Prostate gland (tissue), 2 donors: ENCODE results near the gene KCNQ1. TPM values are rescaled to one million over a fixed set of nuclear protein-coding genes. Genes with fewer than 3 reads are reported as not detected.

Experiments used
- DNase-seq: peaks from one replicate; pipeline ENCODE4 v3.0.0-alpha.2; 2019; ENCODE audit warnings: low spot score
- H3K27ac ChIP-seq, 2 donors: fragments of 200-600 bp; sonication (generic); 2 replicates each; pipeline ENCODE4 v1.5.1; 2017 to 2019
- H3K27me3 ChIP-seq: fragments of 200-600 bp; sonication (generic); replicated peaks from 2 replicates; pipeline ENCODE4 v1.5.1; 2019; ENCODE audit not compliant: insufficient read depth
- H3K36me3 ChIP-seq, 2 donors: fragments of 200-600 bp; sonication (generic); 1 replicate in 1 of 2; 2 replicates in 1 of 2; pipeline versions ENCODE4 v1.5.1 to v1.8.1; 2017 to 2019
- H3K4me1 ChIP-seq: fragments of 200-600 bp; sonication (generic); replicated peaks from 2 replicates; pipeline ENCODE4 v1.5.1; 2019
- H3K4me3 ChIP-seq, 2 donors: fragments of 200-600 bp; sonication (generic); 2 replicates each; pipeline ENCODE4 v1.5.1; 2017 to 2019
- H3K9me3 ChIP-seq: fragments of 200-600 bp; sonication (generic); 2 replicates; pipeline ENCODE4 v1.5.1; 2017
- CTCF ChIP-seq, 4 experiments: fragments of 200-600 bp in 2 of 4; fragments of 450-650 bp in 2 of 4; sonication (generic) in 2 of 4; IDR thresholded peaks; 1 replicate in 3 of 4; 2 replicates in 1 of 4; pipeline ENCODE4 v1.5.1; 2016 to 2019; ENCODE audit warnings: antibody characterized with exemption in 4 of 4, mild to moderate bottlenecking in 2 of 4, moderate library complexity in 2 of 4
- POLR2A ChIP-seq: fragments of 450-650 bp; IDR thresholded peaks from one replicate; pipeline ENCODE4 v1.6.1; 2016; ENCODE audit warnings: antibody characterized with exemption, mild to moderate bottlenecking
- POLR2AphosphoS5 ChIP-seq: sonication (generic); formaldehyde crosslinking; IDR thresholded peaks from one replicate; pipeline ENCODE4 v1.6.1; 2017; ENCODE audit warnings: antibody characterized with exemption
- WGBS: methylation state at CpG from one replicate; pipeline ENCODE4 v1.1.5; 2018; 5-methylcytosine and 5-hydroxymethylcytosine counted together
- intact Hi-C: fragments of 100-400 bp; cut with DNase I; formaldehyde crosslinking; loops from one replicate; pipeline ENCODE4 v1.14.2; 2022
- total RNA-seq, 2 donors: library from RNA; depleted of rRNA; stranded (reverse); fragments of >200 nt; gene quantifications; one replicate each; pipeline ENCODE4 v1.1.0, GENCODE V29; 2016

KCNQ1 gene
- total RNA-seq, 2 donors from 2014 or later: 10.0 to 33.8 TPM

DNA sequence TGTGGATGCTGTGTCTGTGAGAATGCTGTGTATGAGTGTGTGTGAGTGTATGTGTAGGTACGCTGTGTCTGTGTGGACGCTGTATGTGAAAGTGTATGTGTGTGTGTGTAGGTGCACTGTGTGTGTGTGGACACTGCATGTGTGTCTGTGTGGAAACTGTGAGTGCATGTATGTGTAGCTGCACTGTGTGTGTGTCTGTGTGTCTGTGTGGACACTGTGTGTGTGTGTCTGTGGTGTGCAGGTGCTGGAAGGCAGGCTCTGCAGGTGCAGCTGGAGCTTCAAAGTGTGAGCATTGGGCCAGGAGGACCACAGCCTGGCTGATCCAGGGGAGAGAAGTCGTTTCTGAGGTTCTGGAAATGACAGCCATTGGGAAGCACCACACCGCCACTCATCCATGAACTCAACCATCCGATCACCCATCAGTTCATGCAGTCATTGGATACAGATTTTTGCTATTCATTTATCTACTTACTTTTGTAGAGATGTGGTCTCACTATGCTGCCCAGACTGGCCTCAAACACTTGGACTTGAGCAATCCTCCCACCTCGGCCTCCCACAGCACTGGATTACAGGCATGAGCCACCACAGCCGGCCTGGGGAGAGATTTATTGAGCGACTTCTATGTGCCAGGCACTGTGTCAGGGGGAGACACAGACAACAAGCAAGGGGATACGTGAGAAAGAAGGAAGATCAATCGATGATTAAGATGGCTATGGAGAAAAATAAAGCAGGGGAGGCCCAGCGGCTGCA, 10.1 kb upstream of the KCNQ1 start:
- Histone ChIP-seq H3K27ac (no peak overlapping the region), H3K4me1 (no peaks in the 10 kb centered on the region), H3K4me3 (no peak overlapping the region), H3K9me3 (no peaks in the 10 kb centered on the region), H3K27me3 (no peaks in the 10 kb centered on the region), H3K36me3 (no peaks in the 10 kb centered on the region)
- DNase-seq: no peak
- 82% methylated on average over 11 of the region's 11 CpGs for WGBS
- TF ChIP-seq CTCF (IDR thresholded peaks at IDR 0.05) (no peak), POLR2A (no peak), POLR2AphosphoS5 (no peak)
- intact Hi-C loops: no loop called here

GRCh38 chr11:2435288-2436012, 9.4 kb upstream of the KCNQ1 start:
- no peak for DNase-seq
- WGBS: 93% methylated on average over 12 of the region's 12 CpGs
- Histone ChIP-seq H3K36me3 (no peaks in the 10 kb centered on the region), H3K9me3 (no peaks in the 10 kb centered on the region), H3K27me3 (no peaks in the 10 kb centered on the region), H3K4me3 (no peak overlapping the region), H3K27ac (no peak overlapping the region), H3K4me1 (no peaks in the 10 kb centered on the region)
- intact Hi-C loops: no loop called here
- TF ChIP-seq CTCF (IDR thresholded peaks at IDR 0.05) (no peak), POLR2AphosphoS5 (no peak), POLR2A (no peak)

DNA sequence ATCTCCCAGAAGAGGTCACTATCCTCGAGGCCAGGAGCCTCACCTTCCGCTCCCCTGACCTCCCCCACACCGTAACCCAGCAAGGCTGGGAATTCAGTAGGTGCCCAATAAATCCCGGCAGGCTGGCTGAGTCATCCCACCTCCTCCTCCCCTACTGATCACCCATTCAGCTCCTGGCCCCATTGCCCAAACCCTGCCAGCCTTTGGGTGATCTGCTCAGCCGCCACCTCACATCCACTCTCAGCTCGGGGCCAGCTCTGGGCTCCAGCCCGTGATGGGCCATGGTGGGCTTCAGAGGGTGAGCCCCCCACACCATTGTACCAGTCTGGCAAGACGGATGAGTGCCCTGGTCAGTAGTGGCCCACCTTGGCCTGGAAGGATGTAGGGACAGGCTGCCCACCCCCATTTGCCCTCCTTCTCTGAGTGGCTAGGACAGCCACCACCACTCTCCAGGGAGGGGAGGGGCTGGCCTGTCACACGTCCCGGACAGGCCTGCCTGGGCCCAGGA, 8.7 kb upstream of the KCNQ1 start:
- TF ChIP-seq POLR2AphosphoS5: no peak
- no peak for TF ChIP-seq POLR2A
- TF ChIP-seq CTCF (IDR thresholded peaks at IDR 0.05): no peak
- Histone ChIP-seq H3K4me1 (no peaks in the 10 kb centered on the region), H3K9me3 (no peaks in the 10 kb centered on the region), H3K27me3 (no peaks in the 10 kb centered on the region), H3K4me3 (no peak overlapping the region), H3K27ac (no peak overlapping the region), H3K36me3 (no peaks in the 10 kb centered on the region)
- 70% methylated on average over 10 of the region's 10 CpGs for WGBS
- intact Hi-C loops: no loop called here
- no peak for DNase-seq

GRCh38 chr11:2436521-2437031, 8.2 kb upstream of the KCNQ1 start:
- WGBS: 98% methylated on average over 8 of the region's 13 CpGs
- no peak for DNase-seq

More at GRCh38 chr11:2436521-2437031, 8.2 kb upstream of the KCNQ1 start:
- Histone ChIP-seq H3K27ac (no peak overlapping the region), H3K4me1 (no peaks in the 10 kb centered on the region), H3K9me3 (no peaks in the 10 kb centered on the region), H3K4me3 (no peak overlapping the region), H3K36me3 (no peaks in the 10 kb centered on the region), H3K27me3 (no peaks in the 10 kb centered on the region)
- TF ChIP-seq POLR2AphosphoS5 (no peak), POLR2A (no peak), CTCF (IDR thresholded peaks at IDR 0.05) (no peak)
- intact Hi-C loops: no loop called here
